Caco-2 (cell line): ENCODE measurements around the gene R3HDM2. TPM values are rescaled to one million over a fixed set of nuclear protein-coding genes. Genes with fewer than 3 reads are reported as not detected.

ENCODE experiments used
- BruUV-seq: library from RNA; stranded (reverse); fragments of 400-500 nt; replicated peaks from 2 replicates; lab custom pipeline; 2021; lab: Mats Ljungman, UMichigan
- CTCF ChIA-PET: fragments of 300-600 bp; sonication (Branson Sonifier 250); formaldehyde crosslinking; loops from one replicate; lab custom pipeline; 2022; ENCODE audit warnings: antibody characterized with exemption; lab: Charles Lee
- POLR2A ChIA-PET: fragments of 300-600 bp; sonication (Branson Sonifier 250); formaldehyde crosslinking; loops from one replicate; lab custom pipeline; 2022; ENCODE audit warnings: antibody characterized with exemption; lab: Charles Lee
- DNase-seq, 2 experiments: peaks; one replicate each; pipeline versions ENCODE4 v3.0.0 to v3.0.0-alpha.2; 2020 to 2022
- H3K27me3 ChIP-seq: replicated peaks from 2 replicates; pipeline ENCODE4 v1.6.0; 2011; ENCODE audit warnings: low read length; ENCODE audit not compliant: control insufficient read depth, insufficient read depth
- H3K36me3 ChIP-seq: 2 replicates; pipeline ENCODE4 v1.5.1; 2011; ENCODE audit warnings: low read length; ENCODE audit not compliant: control insufficient read depth, insufficient read depth
- H3K4me1 ChIP-seq: fragments of 250-450 bp; sonication (Bioruptor Pico); 2 replicates; pipeline ENCODE4 v1.5.1; 2020; ENCODE audit warnings: mild to moderate bottlenecking
- H3K4me3 ChIP-seq: 2 replicates; pipeline ENCODE4 v1.5.1; 2011; ENCODE audit warnings: low read depth, mild to moderate bottlenecking, control low read depth, low read length
- H3K9me3 ChIP-seq: fragments of 250-450 bp; sonication (Bioruptor Pico); 2 replicates; pipeline ENCODE4 v1.5.1; 2020; ENCODE audit warnings: mild to moderate bottlenecking, moderate library complexity
- H3K27ac Mint-ChIP-seq: one replicate; pipeline ENCODE4 v1.8.0; 2022; ENCODE audit warnings: mixed read lengths; ENCODE audit not compliant: unreplicated experiment
- H3K27me3 Mint-ChIP-seq: one replicate; pipeline ENCODE4 v1.8.0; 2022; ENCODE audit warnings: mixed read lengths; ENCODE audit not compliant: insufficient read depth, unreplicated experiment
- H3K36me3 Mint-ChIP-seq: one replicate; pipeline ENCODE4 v1.8.0; 2022; ENCODE audit warnings: mild to moderate bottlenecking, mixed read lengths; ENCODE audit not compliant: insufficient read depth, unreplicated experiment
- H3K4me1 Mint-ChIP-seq: one replicate; pipeline ENCODE4 v1.8.0; 2022; ENCODE audit warnings: low read depth, mixed read lengths; ENCODE audit not compliant: unreplicated experiment
- H3K4me3 Mint-ChIP-seq: one replicate; pipeline ENCODE4 v1.8.0; 2022; ENCODE audit warnings: mild to moderate bottlenecking, moderate library complexity, mixed read lengths; ENCODE audit not compliant: unreplicated experiment
- H3K9me3 Mint-ChIP-seq: one replicate; pipeline ENCODE4 v1.8.0; 2022; ENCODE audit warnings: mixed read lengths; ENCODE audit not compliant: unreplicated experiment
- intact Hi-C: fragments of 100-400 bp; cut with micrococcal nuclease; formaldehyde crosslinking; loops from one replicate; pipeline ENCODE4 v1.10.0; 2022; ENCODE audit not compliant: unreplicated experiment
- total RNA-seq: library from RNA; stranded (reverse); gene quantifications from 2 replicates; pipeline ENCODE4 v1.2.3, GENCODE V29; 2022
- TF ChIP-seq, protein P1 (sequence below), 2 experiments: fragments of 200-600 bp in 1 of 2; IDR thresholded peaks; 1 replicate in 1 of 2; 2 replicates in 1 of 2; pipeline versions ENCODE4 v1.5.1 to v1.8.0; 2011 to 2022; ENCODE audit warnings: antibody characterized with exemption in 1 of 2, control low read depth in 1 of 2, inconsistent platforms in 1 of 2, low read depth in 1 of 2, low read length in 1 of 2, mild to moderate bottlenecking in 1 of 2, moderate library complexity in 1 of 2; ENCODE audit not compliant: insufficient read depth in 1 of 2, severe bottlenecking in 1 of 2, unreplicated experiment in 1 of 2

R3HDM2 gene
- total RNA-seq, 1 experiment from 2014 or later: 33.7 TPM

GRCh38 chr12:57213763-57214397 is 217.0 kb downstream of the R3HDM2 start:
- Mint-ChIP-seq H3K9me3 (no peaks in the 10 kb centered on the region), H3K36me3 (peaks cover 35% of the 10 kb centered on the region), H3K4me3 (peak overlapping the region; percentile 18), H3K4me1 (peaks cover 28% of the 10 kb centered on the region), H3K27me3 (peaks cover 17% of the 10 kb centered on the region), H3K27ac (no peak overlapping the region)
- DNase-seq: no peak
- Histone ChIP-seq H3K4me1 (peaks cover 20% of the 10 kb centered on the region), H3K36me3 (no peaks in the 10 kb centered on the region; the same call in none of the 2 replicates), H3K4me3 (no peak overlapping the region), H3K27me3 (peaks cover 8% of the 10 kb centered on the region), H3K9me3 (no peaks in the 10 kb centered on the region)
- CTCF ChIA-PET: interaction anchor here (0.5 to 3.0 kb wide), 13 partner anchors 12 to 419 kb away, joined by 3 to 80 read pairs (median 5); partner anchors contain the start of genes B4GALNT1, LRP1 and SHMT2
- intact Hi-C loops: loop anchor here (1.0 kb wide), 4 partner anchors 16 to 248 kb away; no protein-coding TSS in a partner anchor
- TF ChIP-seq, protein P1, sequence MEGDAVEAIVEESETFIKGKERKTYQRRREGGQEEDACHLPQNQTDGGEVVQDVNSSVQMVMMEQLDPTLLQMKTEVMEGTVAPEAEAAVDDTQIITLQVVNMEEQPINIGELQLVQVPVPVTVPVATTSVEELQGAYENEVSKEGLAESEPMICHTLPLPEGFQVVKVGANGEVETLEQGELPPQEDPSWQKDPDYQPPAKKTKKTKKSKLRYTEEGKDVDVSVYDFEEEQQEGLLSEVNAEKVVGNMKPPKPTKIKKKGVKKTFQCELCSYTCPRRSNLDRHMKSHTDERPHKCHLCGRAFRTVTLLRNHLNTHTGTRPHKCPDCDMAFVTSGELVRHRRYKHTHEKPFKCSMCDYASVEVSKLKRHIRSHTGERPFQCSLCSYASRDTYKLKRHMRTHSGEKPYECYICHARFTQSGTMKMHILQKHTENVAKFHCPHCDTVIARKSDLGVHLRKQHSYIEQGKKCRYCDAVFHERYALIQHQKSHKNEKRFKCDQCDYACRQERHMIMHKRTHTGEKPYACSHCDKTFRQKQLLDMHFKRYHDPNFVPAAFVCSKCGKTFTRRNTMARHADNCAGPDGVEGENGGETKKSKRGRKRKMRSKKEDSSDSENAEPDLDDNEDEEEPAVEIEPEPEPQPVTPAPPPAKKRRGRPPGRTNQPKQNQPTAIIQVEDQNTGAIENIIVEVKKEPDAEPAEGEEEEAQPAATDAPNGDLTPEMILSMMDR (IDR thresholded peaks at IDR 0.05; ENCODE audit: insufficient read depth in 1 of 2, low read depth in 1 of 2, low read length in 1 of 2, severe bottlenecking in 1 of 2, unreplicated experiment in 1 of 2): no peak
- POLR2A ChIA-PET: interaction anchor here (0.5 to 1.5 kb wide), 4 partner anchors 16 to 67 kb away, joined by 3 to 20 read pairs (median 4); partner anchors contain the start of gene SHMT2
- no TSS peak for BruUV-seq

DNA sequence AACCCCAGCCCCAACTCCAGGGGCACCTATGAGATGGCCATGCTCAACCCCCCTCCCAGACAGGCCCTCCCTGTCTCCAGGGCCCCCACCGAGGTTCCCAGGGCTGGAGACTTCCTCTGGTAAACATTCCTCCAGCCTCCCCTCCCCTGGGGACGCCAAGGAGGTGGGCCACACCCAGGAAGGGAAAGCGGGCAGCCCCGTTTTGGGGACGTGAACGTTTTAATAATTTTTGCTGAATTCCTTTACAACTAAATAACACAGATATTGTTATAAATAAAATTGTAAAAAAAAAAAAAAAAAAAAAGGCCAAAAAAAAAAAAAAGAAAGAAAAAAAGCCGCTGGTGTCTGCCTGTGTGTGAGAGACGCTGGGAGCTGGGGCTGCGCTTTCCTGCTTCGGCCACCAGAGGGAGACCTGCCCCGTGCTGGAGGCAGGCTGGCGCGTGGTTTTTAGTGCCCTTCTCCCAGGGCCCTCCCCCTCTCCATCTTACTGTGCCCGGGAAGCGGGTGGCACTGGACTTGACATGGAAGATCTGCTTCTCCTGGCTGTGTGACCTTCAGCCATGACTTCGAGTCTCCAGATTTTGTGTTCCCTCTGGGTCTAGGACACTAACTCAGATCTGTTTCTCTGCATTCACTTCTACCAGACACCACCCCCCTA is 217.7 kb downstream of the R3HDM2 start:
- POLR2A ChIA-PET: interaction anchor here (0.5 to 1.5 kb wide), 4 partner anchors 16 to 66 kb away, joined by 3 to 20 read pairs (median 4); partner anchors contain the start of gene SHMT2
- CTCF ChIA-PET: interaction anchor here (0.6 to 3.0 kb wide), 14 partner anchors 8 to 436 kb away, joined by 3 to 80 read pairs (median 5); partner anchors contain the start of genes B4GALNT1, LRP1 and SHMT2
- Mint-ChIP-seq H3K4me3 (no peak overlapping the region), H3K27ac (no peak overlapping the region), H3K27me3 (peaks cover 14% of the 10 kb centered on the region), H3K4me1 (peaks cover 28% of the 10 kb centered on the region), H3K9me3 (no peaks in the 10 kb centered on the region), H3K36me3 (peaks cover 35% of the 10 kb centered on the region)
- BruUV-seq: no TSS peak
- Histone ChIP-seq H3K36me3 (no peaks in the 10 kb centered on the region; the same call in none of the 2 replicates), H3K4me1 (peaks cover 20% of the 10 kb centered on the region), H3K4me3 (no peak overlapping the region), H3K27me3 (peaks cover 8% of the 10 kb centered on the region), H3K9me3 (no peaks in the 10 kb centered on the region)
- peak; percentile 83 to 90 for DNase-seq
- TF ChIP-seq, protein P1 (IDR thresholded peaks at IDR 0.05; ENCODE audit: insufficient read depth in 1 of 2, low read depth in 1 of 2, low read length in 1 of 2, severe bottlenecking in 1 of 2, unreplicated experiment in 1 of 2): peak; percentile 83 to 94
- intact Hi-C loops: loop anchor here (1.0 kb wide), 1 partner anchor 249 kb away; no protein-coding TSS in a partner anchor

GRCh38 chr12:57212701-57213057 is 218.2 kb downstream of the R3HDM2 start:
- no peak overlapping the region for H3K4me3 Mint-ChIP-seq
- intact Hi-C loops: loop anchor here (1.0 kb wide), 1 partner anchor 250 kb away; no protein-coding TSS in a partner anchor
- CTCF ChIA-PET: interaction anchor here (0.6 to 3.0 kb wide), 8 partner anchors 9 to 435 kb away, joined by 3 to 80 read pairs (median 6); partner anchors contain the start of genes LRP1 and SHMT2
- DNase-seq: no peak
- no peak overlapping the region for H3K4me3 ChIP-seq
- H3K27ac Mint-ChIP-seq: no peak overlapping the region
- H3K36me3 Mint-ChIP-seq: peaks cover 40% of the 10 kb centered on the region
- H3K9me3 Mint-ChIP-seq: no peaks in the 10 kb centered on the region
- H3K4me1 Mint-ChIP-seq: peaks cover 28% of the 10 kb centered on the region
- POLR2A ChIA-PET: interaction anchor here (1.2 kb wide), 1 partner anchor 27 kb away, joined by 3 read pairs; no protein-coding TSS in a partner anchor
- H3K27me3 Mint-ChIP-seq: peaks cover 14% of the 10 kb centered on the region
- H3K36me3 ChIP-seq: no peaks in the 10 kb centered on the region; the same call in none of the 2 replicates
- peaks cover 5% of the 10 kb centered on the region for H3K27me3 ChIP-seq
- no TSS peak for BruUV-seq
- TF ChIP-seq, protein P1 (IDR thresholded peaks at IDR 0.05; ENCODE audit: insufficient read depth in 1 of 2, low read depth in 1 of 2, low read length in 1 of 2, severe bottlenecking in 1 of 2, unreplicated experiment in 1 of 2): no peak
- peaks cover 20% of the 10 kb centered on the region for H3K4me1 ChIP-seq
- H3K9me3 ChIP-seq: no peaks in the 10 kb centered on the region
